ENCODE measurements around the gene MCTS1. TPM values are rescaled to one million over a fixed set of nuclear protein-coding genes. Genes with fewer than 3 reads are reported as not detected.

The MCTS1 gene
- total RNA-seq, 2 donors from 2014 or later: 11.4 to 28.3 TPM

GRCh38 chrX:120575379-120576114 is 28.4 kb upstream of the MCTS1 start:
- H3K4me1 ChIP-seq: no peaks in the 10 kb centered on the region
- no peak overlapping the region for H3K4me3 ChIP-seq
- no peak overlapping the region for H3K27ac ChIP-seq
- H3K27me3 ChIP-seq: no peaks in the 10 kb centered on the region
- WGBS, 2 donors: 80 to 84% methylated on average over 16 to 17 of the region's 18 CpGs
- no peaks in the 10 kb centered on the region for H3K36me3 ChIP-seq (replicated peaks in 1 of 2; ENCODE audit: insufficient read depth in 1 of 2, low read depth in 2 of 2)
- no peak for ATAC-seq
- DNase-seq: no peak
- intact Hi-C loops (cut with DNase I): no loop called here
- TF ChIP-seq, protein P1, sequence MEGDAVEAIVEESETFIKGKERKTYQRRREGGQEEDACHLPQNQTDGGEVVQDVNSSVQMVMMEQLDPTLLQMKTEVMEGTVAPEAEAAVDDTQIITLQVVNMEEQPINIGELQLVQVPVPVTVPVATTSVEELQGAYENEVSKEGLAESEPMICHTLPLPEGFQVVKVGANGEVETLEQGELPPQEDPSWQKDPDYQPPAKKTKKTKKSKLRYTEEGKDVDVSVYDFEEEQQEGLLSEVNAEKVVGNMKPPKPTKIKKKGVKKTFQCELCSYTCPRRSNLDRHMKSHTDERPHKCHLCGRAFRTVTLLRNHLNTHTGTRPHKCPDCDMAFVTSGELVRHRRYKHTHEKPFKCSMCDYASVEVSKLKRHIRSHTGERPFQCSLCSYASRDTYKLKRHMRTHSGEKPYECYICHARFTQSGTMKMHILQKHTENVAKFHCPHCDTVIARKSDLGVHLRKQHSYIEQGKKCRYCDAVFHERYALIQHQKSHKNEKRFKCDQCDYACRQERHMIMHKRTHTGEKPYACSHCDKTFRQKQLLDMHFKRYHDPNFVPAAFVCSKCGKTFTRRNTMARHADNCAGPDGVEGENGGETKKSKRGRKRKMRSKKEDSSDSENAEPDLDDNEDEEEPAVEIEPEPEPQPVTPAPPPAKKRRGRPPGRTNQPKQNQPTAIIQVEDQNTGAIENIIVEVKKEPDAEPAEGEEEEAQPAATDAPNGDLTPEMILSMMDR (IDR thresholded peaks at IDR 0.05): no peak
- TF ChIP-seq POLR2A (IDR thresholded peaks at IDR 0.05): no peak
- no peaks in the 10 kb centered on the region for H3K9me3 ChIP-seq

GRCh38 chrX:120585702-120586101 is 18.2 kb upstream of the MCTS1 start:
- WGBS, 2 donors: 77 to 78% methylated on average over 2 of the region's 2 CpGs
- Histone ChIP-seq H3K27me3 (no peaks in the 10 kb centered on the region), H3K4me3 (no peak overlapping the region), H3K36me3 (replicated peaks in 1 of 2; ENCODE audit: insufficient read depth in 1 of 2, low read depth in 2 of 2) (no peaks in the 10 kb centered on the region), H3K27ac (no peak overlapping the region), H3K4me1 (no peaks in the 10 kb centered on the region), H3K9me3 (no peaks in the 10 kb centered on the region)
- ATAC-seq: no peak
- TF ChIP-seq, protein P1 (IDR thresholded peaks at IDR 0.05): no peak
- TF ChIP-seq POLR2A (IDR thresholded peaks at IDR 0.05): no peak
- DNase-seq: no peak
- intact Hi-C loops (cut with DNase I): no loop called here

GRCh38 chrX:120604361-120604782 is 471 bp downstream of the MCTS1 start:
- intact Hi-C loops (cut with DNase I): no loop called here
- peak overlapping the region; percentile 70 to 95 (median 88) for H3K27ac ChIP-seq
- TF ChIP-seq, protein P1 (IDR thresholded peaks at IDR 0.05): no peak
- TF ChIP-seq POLR2A (IDR thresholded peaks at IDR 0.05): peak in 1 of 3 donors; percentile 57
- ATAC-seq: peak; percentile 79
- H3K36me3 ChIP-seq (replicated peaks in 1 of 2; ENCODE audit: insufficient read depth in 1 of 2, low read depth in 2 of 2): no peaks in the 10 kb centered on the region
- no peaks in the 10 kb centered on the region for H3K4me1 ChIP-seq
- peak; percentile 41 to 67 (median 50) for DNase-seq
- no peaks in the 10 kb centered on the region for H3K27me3 ChIP-seq
- 0% methylated on average over 5 of the region's 5 CpGs for WGBS, 2 donors
- peak overlapping the region; percentile 7 to 41 for H3K4me3 ChIP-seq
- no peaks in the 10 kb centered on the region for H3K9me3 ChIP-seq

DNA sequence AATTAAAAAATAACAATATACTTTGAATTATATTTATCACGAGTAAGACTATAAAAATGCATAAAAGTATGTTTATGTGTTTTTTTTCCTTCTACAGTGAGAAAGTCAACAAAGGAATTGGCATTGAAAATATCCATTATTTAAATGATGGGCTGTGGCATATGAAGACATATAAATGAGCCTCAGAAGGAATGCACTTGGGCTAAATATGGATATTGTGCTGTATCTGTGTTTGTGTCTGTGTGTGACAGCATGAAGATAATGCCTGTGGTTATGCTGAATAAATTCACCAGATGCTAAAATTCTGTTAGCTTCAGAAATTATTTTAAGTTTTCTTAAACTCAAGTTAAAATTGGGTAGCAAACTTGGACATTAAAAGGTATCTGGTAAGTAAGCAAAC is 8.2 kb downstream of the MCTS1 start:
- intact Hi-C loops (cut with DNase I): no loop called here
- 60 to 81% methylated on average over 1 of the region's 1 CpG for WGBS, 2 donors
- no peaks in the 10 kb centered on the region for H3K36me3 ChIP-seq (replicated peaks in 1 of 2; ENCODE audit: insufficient read depth in 1 of 2, low read depth in 2 of 2)
- DNase-seq (no peak), ATAC-seq (no peak)
- no peaks in the 10 kb centered on the region for H3K9me3 ChIP-seq
- no peaks in the 10 kb centered on the region for H3K4me1 ChIP-seq
- no peak overlapping the region for H3K4me3 ChIP-seq
- no peaks in the 10 kb centered on the region for H3K27me3 ChIP-seq
- TF ChIP-seq, protein P1 (IDR thresholded peaks at IDR 0.05): no peak
- TF ChIP-seq POLR2A (IDR thresholded peaks at IDR 0.05): no peak
- H3K27ac ChIP-seq: no peak overlapping the region

DNA sequence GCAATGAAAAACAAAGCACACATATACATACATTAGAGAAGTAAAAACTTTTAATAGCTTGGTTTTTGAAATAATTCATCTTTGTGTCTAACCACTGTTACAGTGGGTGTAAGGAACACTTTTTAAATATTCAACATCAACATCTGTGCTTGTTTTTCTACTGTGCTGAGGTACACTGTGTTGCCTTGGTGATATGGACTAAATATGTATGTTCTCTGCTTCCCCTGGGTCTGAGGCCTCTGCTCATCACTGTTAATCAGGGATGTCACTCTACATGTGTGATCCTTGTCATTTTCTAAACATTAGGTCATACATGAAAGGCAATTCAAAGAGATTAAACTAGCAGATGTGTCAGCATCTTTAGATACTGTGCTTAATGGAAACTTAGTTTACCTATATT is 10.9 kb downstream of the MCTS1 start:
- ATAC-seq: no peak
- intact Hi-C loops (cut with DNase I): no loop called here
- H3K9me3 ChIP-seq: no peaks in the 10 kb centered on the region

More for the DNA sequence above, 10.9 kb downstream of the MCTS1 start:
- no peaks in the 10 kb centered on the region for H3K36me3 ChIP-seq (replicated peaks in 1 of 2; ENCODE audit: insufficient read depth in 1 of 2, low read depth in 2 of 2)
- H3K27ac ChIP-seq: no peak overlapping the region
- no peak overlapping the region for H3K4me3 ChIP-seq
- TF ChIP-seq POLR2A (IDR thresholded peaks at IDR 0.05): no peak
- TF ChIP-seq, protein P1 (IDR thresholded peaks at IDR 0.05): no peak
- H3K4me1 ChIP-seq: no peaks in the 10 kb centered on the region
- no peak for DNase-seq
- H3K27me3 ChIP-seq: no peaks in the 10 kb centered on the region

Measured in body of pancreas (tissue), 4 donors.